NB4 (cell line): ENCODE data around the gene SLC29A4.

Source experiments
- DNase-seq: peaks from one replicate; pipeline ENCODE4 v3.0.0; 2010; ENCODE audit warnings: low read depth
- H3K4me3 ChIP-seq: one replicate; pipeline ENCODE4 v1.5.1; 2011; ENCODE audit warnings: mild to moderate bottlenecking, low read depth, low read length, moderate library complexity
- CTCF ChIP-seq: IDR thresholded peaks from one replicate; pipeline ENCODE4 v1.5.1; 2012; ENCODE audit warnings: low read depth, low read length
- MYC ChIP-seq: IDR thresholded peaks from 2 replicates; pipeline ENCODE4 v1.6.1; 2011; ENCODE audit warnings: low read depth, low read length
- POLR2A ChIP-seq: IDR thresholded peaks from 2 replicates; pipeline ENCODE4 v1.6.1; 2011; ENCODE audit warnings: mild to moderate bottlenecking; ENCODE audit not compliant: insufficient read length; ENCODE audit errors: extremely low read depth
- TF ChIP-seq, protein P1 (sequence below): IDR thresholded peaks from 2 replicates; pipeline ENCODE4 v1.6.1; 2011; ENCODE audit warnings: low read depth, low read length

Gene SLC29A4

DNA sequence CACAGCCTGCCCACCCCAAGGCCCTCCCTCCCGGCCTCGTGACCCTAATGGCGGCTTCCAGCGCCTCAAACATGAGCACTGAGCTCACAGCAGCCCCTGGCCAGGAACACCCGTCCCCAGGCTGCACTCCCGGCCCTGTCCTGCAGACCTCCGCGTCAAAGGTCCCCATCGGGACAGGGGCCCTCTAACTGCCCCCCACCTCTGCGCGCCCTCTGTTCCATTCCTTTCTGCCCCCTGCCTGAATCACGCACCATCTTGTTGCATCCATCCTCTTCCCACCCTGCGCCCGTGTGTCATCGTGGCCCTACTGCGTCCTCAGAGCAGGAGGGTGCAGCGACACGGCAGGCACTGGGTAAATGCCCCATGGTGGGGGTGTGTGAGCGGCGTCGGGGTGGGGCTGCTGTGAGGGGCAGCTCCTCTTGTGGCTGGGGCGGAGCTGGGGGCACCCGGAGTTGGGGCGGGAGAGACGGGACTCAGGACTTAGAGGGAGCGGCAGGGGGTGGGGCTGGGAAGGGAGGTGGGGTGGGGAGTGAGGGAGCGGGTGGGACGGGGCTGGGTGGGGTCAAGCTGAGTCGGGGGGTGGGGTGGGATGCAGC lies 13.4 kb downstream of the SLC29A4 start:
- TF ChIP-seq, protein P1, sequence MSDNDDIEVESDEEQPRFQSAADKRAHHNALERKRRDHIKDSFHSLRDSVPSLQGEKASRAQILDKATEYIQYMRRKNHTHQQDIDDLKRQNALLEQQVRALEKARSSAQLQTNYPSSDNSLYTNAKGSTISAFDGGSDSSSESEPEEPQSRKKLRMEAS, result no peak
- no peak for TF ChIP-seq POLR2A
- no peak for TF ChIP-seq MYC
- no peak for TF ChIP-seq CTCF
- no peak for DNase-seq
- H3K4me3 ChIP-seq, result no peak overlapping the region

DNA sequence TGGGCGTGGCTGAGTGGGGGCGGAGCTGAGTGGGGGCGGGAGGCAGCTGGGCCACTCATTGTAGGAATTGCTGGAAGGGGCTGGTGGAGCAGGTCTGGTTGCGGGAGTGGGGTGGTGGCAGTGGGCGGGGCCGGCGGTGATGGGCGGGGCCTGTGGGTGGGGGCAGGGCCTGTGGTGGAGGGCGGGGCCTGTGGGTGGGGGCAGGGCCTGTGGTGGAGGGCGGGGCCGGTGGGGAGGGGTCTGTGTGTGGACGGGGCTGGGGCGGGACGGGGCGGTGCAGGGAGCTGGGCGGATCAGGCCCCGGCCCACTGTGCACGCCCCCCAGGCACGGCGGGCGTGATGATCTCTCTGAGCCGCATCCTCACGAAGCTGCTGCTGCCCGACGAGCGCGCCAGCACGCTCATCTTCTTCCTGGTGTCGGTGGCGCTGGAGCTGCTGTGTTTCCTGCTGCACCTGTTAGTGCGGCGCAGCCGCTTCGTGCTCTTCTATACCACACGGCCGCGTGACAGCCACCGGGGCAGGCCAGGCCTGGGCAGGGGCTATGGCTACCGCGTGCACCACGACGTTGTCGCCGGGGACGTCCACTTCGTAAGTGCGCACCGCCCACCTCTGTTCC lies 14.0 kb downstream of the SLC29A4 start:
- DNase-seq, result no peak
- no peak overlapping the region for H3K4me3 ChIP-seq

DNA sequence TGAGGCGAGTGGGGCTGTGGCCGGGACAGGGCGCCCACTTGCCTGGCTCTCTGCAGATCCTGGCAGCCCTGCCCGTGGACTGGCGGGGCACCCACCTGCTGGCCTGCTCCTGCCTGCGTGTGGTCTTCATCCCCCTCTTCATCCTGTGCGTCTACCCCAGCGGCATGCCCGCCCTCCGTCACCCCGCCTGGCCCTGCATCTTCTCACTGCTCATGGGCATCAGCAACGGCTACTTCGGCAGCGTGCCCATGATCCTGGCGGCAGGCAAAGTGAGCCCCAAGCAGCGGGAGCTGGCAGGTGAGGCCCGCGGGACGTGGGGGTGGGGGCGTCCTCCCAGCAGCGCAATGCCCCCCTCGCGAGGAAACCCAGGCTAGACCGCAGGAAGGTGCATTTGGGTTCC lies 17.6 kb downstream of the SLC29A4 start:
- no peak overlapping the region for H3K4me3 ChIP-seq
- no peak for TF ChIP-seq MYC
- TF ChIP-seq CTCF, result no peak
- TF ChIP-seq, protein P1, result no peak
- no peak for TF ChIP-seq POLR2A
- DNase-seq, result no peak

More for the DNA sequence above, 14.0 kb downstream of the SLC29A4 start:
- TF ChIP-seq, protein P1, result no peak
- TF ChIP-seq CTCF (no peak), POLR2A (no peak), MYC (no peak)

DNA sequence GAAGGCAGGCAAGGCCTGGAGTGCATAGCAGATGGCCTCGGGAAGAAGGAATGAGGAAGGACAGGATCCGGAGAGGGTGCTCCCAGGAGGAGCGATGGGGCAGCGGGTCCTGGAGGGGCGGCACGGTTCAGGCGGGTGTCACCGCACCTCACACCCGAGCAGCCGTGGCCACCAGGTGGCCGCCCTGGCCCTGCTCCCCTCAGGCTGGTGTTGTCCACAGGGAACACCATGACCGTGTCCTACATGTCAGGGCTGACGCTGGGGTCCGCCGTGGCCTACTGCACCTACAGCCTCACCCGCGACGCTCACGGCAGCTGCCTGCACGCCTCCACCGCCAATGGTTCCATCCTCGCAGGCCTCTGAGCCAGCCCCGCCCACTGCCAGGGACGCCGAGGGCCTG lies 19.8 kb downstream of the SLC29A4 start:
- no peak for DNase-seq
- TF ChIP-seq CTCF (peak; percentile 3), MYC (no peak)
- H3K4me3 ChIP-seq, result no peak overlapping the region

GRCh38 chr7:5303061-5303460 lies 20.3 kb downstream of the SLC29A4 start:
- no peak for DNase-seq
- TF ChIP-seq POLR2A (no peak), MYC (no peak), CTCF (no peak)
- TF ChIP-seq, protein P1, result no peak

More at GRCh38 chr7:5303061-5303460, 20.3 kb downstream of the SLC29A4 start:
- H3K4me3 ChIP-seq, result no peak overlapping the region
